Hepatocyte (in vitro differentiated cells): ENCODE data around the gene METAP1D. TPM values are rescaled to one million over a fixed set of nuclear protein-coding genes. Genes with fewer than 3 reads are reported as not detected.

Experiments
- DNase-seq: peaks from one replicate; pipeline ENCODE4 v3.0.0-alpha.2; 2016; ENCODE audit warnings: low spot score
- H2AFZ ChIP-seq: fragments of 200-600 bp; sonication (generic); 2 replicates; pipeline ENCODE4 v1.6.0; 2016; ENCODE audit warnings: antibody characterized with exemption, mild to moderate bottlenecking
- H3K27ac ChIP-seq: fragments of 200-600 bp; sonication (generic); 2 replicates; pipeline ENCODE4 v1.5.1; 2016; ENCODE audit warnings: mild to moderate bottlenecking
- H3K27me3 ChIP-seq: fragments of 200-600 bp; sonication (generic); 2 replicates; pipeline ENCODE4 v1.6.1; 2016
- H3K36me3 ChIP-seq: fragments of 200-600 bp; sonication (generic); replicated peaks from 2 replicates; pipeline ENCODE4 v1.5.1; 2016; ENCODE audit warnings: low read depth; ENCODE audit not compliant: insufficient read depth
- H3K4me1 ChIP-seq: fragments of 200-600 bp; sonication (generic); 2 replicates; pipeline ENCODE4 v1.5.1; 2016; ENCODE audit warnings: mild to moderate bottlenecking, moderate library complexity; ENCODE audit not compliant: insufficient read depth
- H3K4me2 ChIP-seq: fragments of 200-600 bp; sonication (generic); 2 replicates; pipeline ENCODE4 v1.6.0; 2016
- H3K4me3 ChIP-seq: fragments of 200-600 bp; sonication (generic); 2 replicates; pipeline ENCODE4 v1.5.1; 2016; ENCODE audit warnings: mild to moderate bottlenecking
- H3K79me2 ChIP-seq: fragments of 200-600 bp; sonication (generic); 2 replicates; pipeline ENCODE4 v1.6.0; 2017; ENCODE audit warnings: mild to moderate bottlenecking
- H3K9me2 ChIP-seq: fragments of 200-600 bp; sonication (generic); replicated peaks from 2 replicates; pipeline ENCODE4 v1.6.0; 2017; ENCODE audit warnings: mild to moderate bottlenecking; ENCODE audit not compliant: insufficient read depth
- H3K9me3 ChIP-seq: fragments of 200-600 bp; sonication (generic); 2 replicates; pipeline ENCODE4 v1.5.1; 2016; ENCODE audit warnings: low read depth, mild to moderate bottlenecking
- H4K20me1 ChIP-seq: fragments of 200-600 bp; sonication (generic); 2 replicates; pipeline ENCODE4 v1.6.0; 2016; ENCODE audit warnings: mild to moderate bottlenecking; ENCODE audit not compliant: insufficient read depth, poor library complexity, severe bottlenecking
- CTCF ChIP-seq: fragments of 200-600 bp; sonication (generic); IDR thresholded peaks from 2 replicates; pipeline ENCODE4 v1.5.1; 2016; ENCODE audit warnings: antibody characterized with exemption, mild to moderate bottlenecking; ENCODE audit not compliant: poor library complexity
- EZH2 ChIP-seq: fragments of 200-600 bp; sonication (generic); IDR thresholded peaks from 2 replicates; pipeline ENCODE4 v1.6.1; 2016; ENCODE audit warnings: antibody characterized with exemption, mild to moderate bottlenecking, borderline replicate concordance
- EZH2phosphoT487 ChIP-seq: fragments of 200-600 bp; sonication (generic); IDR thresholded peaks from one replicate; pipeline ENCODE4 v1.6.1; 2018; ENCODE audit warnings: antibody characterized with exemption, mild to moderate bottlenecking, low read depth, moderate library complexity; ENCODE audit not compliant: unreplicated experiment, severe bottlenecking
- WGBS: methylation state at CpG from one replicate; pipeline ENCODE4 v1.1.6; 2016; ENCODE audit warnings: low lambda C conversion rate; ENCODE audit errors: missing lambda C conversion rate; 5-methylcytosine and 5-hydroxymethylcytosine counted together
- polyA plus RNA-seq: library from polyadenylated mRNA; unstranded; fragments of >200 nt; fragmentation: Nextera tagmentation; extraction: Ambion mirVana; gene quantifications from 2 replicates; pipeline ENCODE4 v1.2.1, GENCODE V29; 2016
- total RNA-seq: library from RNA; depleted of rRNA; stranded (reverse); fragments of >200 nt; gene quantifications from 2 replicates; pipeline ENCODE4 v1.2.3, GENCODE V29; 2014

METAP1D gene
- total and polyA plus RNA-seq, 2 experiments from 2014 or later, result 2.8 to 6.0 TPM

- Histone ChIP-seq H4K20me1 (no peaks in the 10 kb centered on the region), H3K36me3 (no peaks in the 10 kb centered on the region), H3K9me2 (no peaks in the 10 kb centered on the region), H3K27ac (no peak overlapping the region), H3K9me3 (no peaks in the 10 kb centered on the region), H2AFZ (no peak overlapping the region), H3K4me1 (no peaks in the 10 kb centered on the region), H3K27me3 (no peaks in the 10 kb centered on the region), H3K4me3 (no peak overlapping the region), H3K4me2 (no peak overlapping the region), H3K79me2 (no peaks in the 10 kb centered on the region)
- WGBS, result 100% methylated on average over 3 of the region's 3 CpGs
- TF ChIP-seq EZH2phosphoT487 (no peak), CTCF (no peak), EZH2 (no peak)
- DNase-seq, result no peak
Measured at GRCh38 chr2:171965661-171966060, 34.1 kb upstream of the METAP1D start.

DNA sequence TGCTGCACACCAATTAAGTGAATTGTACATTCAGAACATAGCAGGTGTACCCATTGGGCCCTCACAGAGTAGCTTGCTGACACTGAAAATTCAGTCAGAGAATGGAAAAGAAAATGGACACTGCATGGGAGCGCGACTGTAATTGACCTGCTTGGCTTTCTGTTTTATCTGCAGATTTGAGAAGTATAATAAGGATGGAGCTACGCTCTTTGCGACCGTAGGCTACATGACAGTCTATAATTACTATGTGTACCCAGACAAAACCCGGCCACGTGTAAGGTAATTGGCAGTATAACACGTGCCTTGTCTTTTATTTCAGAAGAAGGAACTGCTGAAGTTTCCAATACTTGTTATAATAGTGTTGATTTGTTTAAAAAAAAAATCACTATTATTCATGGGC, 33.5 kb upstream of the METAP1D start:
- WGBS, result 96% methylated on average over 8 of the region's 8 CpGs
- no peaks in the 10 kb centered on the region for H3K4me1 ChIP-seq
- H3K36me3 ChIP-seq, result no peaks in the 10 kb centered on the region
- no peak overlapping the region for H3K4me2 ChIP-seq
- H3K9me3 ChIP-seq, result no peaks in the 10 kb centered on the region
- H3K79me2 ChIP-seq, result no peaks in the 10 kb centered on the region
- H3K9me2 ChIP-seq, result no peaks in the 10 kb centered on the region
- H3K27ac ChIP-seq, result no peak overlapping the region
- no peak for TF ChIP-seq CTCF
- no peak for TF ChIP-seq EZH2phosphoT487
- TF ChIP-seq EZH2, result no peak
- H3K27me3 ChIP-seq, result no peaks in the 10 kb centered on the region
- no peaks in the 10 kb centered on the region for H4K20me1 ChIP-seq
- H3K4me3 ChIP-seq, result no peak overlapping the region
- no peak for DNase-seq
- no peak overlapping the region for H2AFZ ChIP-seq

GRCh38 chr2:171966688-171967087, 33.1 kb upstream of the METAP1D start:
- no peaks in the 10 kb centered on the region for H3K79me2 ChIP-seq
- no peak overlapping the region for H3K4me2 ChIP-seq
- no peak overlapping the region for H3K4me3 ChIP-seq
- no peaks in the 10 kb centered on the region for H3K27me3 ChIP-seq
- no peaks in the 10 kb centered on the region for H3K4me1 ChIP-seq
- no peak overlapping the region for H3K27ac ChIP-seq
- H3K9me2 ChIP-seq, result no peaks in the 10 kb centered on the region
- DNase-seq, result no peak
- no peaks in the 10 kb centered on the region for H4K20me1 ChIP-seq
- H3K36me3 ChIP-seq, result no peaks in the 10 kb centered on the region
- no peak overlapping the region for H2AFZ ChIP-seq
- TF ChIP-seq EZH2phosphoT487 (no peak), EZH2 (no peak), CTCF (no peak)
- no peaks in the 10 kb centered on the region for H3K9me3 ChIP-seq

DNA sequence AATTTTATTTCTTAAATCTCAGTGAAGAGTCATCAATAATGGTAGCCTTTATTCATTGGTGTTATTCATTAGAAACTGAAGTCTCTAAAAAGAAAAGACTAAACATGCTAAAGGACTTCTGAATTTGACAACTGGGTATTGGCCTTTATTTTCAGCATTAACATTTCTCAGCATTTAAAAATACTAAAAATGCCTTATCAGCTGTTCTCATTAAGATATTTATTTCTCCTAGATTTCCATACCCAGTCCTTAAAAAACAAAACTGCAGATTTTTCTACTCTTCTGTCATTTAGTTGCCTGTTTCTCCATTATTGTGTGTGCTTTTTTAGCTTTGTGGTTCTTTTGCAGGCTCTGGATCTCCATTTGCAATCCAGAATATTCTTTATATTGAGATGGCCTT, 31.2 kb upstream of the METAP1D start:
- no peaks in the 10 kb centered on the region for H3K79me2 ChIP-seq
- H3K27ac ChIP-seq, result no peak overlapping the region
- H4K20me1 ChIP-seq, result no peaks in the 10 kb centered on the region
- H3K4me2 ChIP-seq, result no peak overlapping the region
- H3K27me3 ChIP-seq, result no peaks in the 10 kb centered on the region
- no peaks in the 10 kb centered on the region for H3K4me1 ChIP-seq
- TF ChIP-seq EZH2, result no peak
- no peak for DNase-seq
- no peak overlapping the region for H2AFZ ChIP-seq
- H3K36me3 ChIP-seq, result no peaks in the 10 kb centered on the region
- no peaks in the 10 kb centered on the region for H3K9me3 ChIP-seq
- H3K9me2 ChIP-seq, result no peaks in the 10 kb centered on the region
- H3K4me3 ChIP-seq, result no peak overlapping the region
